ENCODE data around the gene IGFBP7. TPM values are rescaled to one million over a fixed set of nuclear protein-coding genes. Genes with fewer than 3 reads are reported as not detected.
A peak's percentile ranks its signal among the peaks of the same experiment; 100 is the strongest.
"Not testable (repeated sequence)": the region's sequence is repeated elsewhere in the genome, so short reads cannot be mapped to it uniquely, and the experiment has no call there.

The IGFBP7 gene
- total RNA-seq, 1 experiment from 2014 or later: 61.9 TPM

- Mint-ChIP-seq H3K4me1 (ENCODE audit: insufficient read depth, unreplicated experiment) (peaks cover 16% of the 10 kb centered on the region), H3K9me3 (ENCODE audit: unreplicated experiment) (no peaks in the 10 kb centered on the region), H3K4me3 (ENCODE audit: unreplicated experiment) (no peak overlapping the region), H3K27ac (ENCODE audit: low read depth, unreplicated experiment) (peak overlapping the region; percentile 21), H3K36me3 (ENCODE audit: insufficient read depth, unreplicated experiment) (peaks cover 6% of the 10 kb centered on the region), H3K27me3 (ENCODE audit: insufficient read depth, unreplicated experiment) (no peaks in the 10 kb centered on the region)
- intact Hi-C loops (cut with micrococcal nuclease): no loop called here
- BruUV-seq (replicated peaks): no TSS peak
- peak; percentile 80 for DNase-seq (ENCODE audit: unreplicated experiment)
- POLR2A ChIA-PET: interaction anchor here (1.0 kb wide), 1 partner anchor 11 kb away, joined by 3 read pairs; no protein-coding TSS in a partner anchor
- no peak for TF ChIP-seq CTCF (IDR thresholded peaks at IDR 0.05; ENCODE audit: unreplicated experiment)
- CTCF ChIA-PET: interaction anchor here (0.5 to 3.0 kb wide), 6 partner anchors 9 to 99 kb away, joined by 3 to 14 read pairs (median 6); no protein-coding TSS in a partner anchor
Measured at GRCh38 chr4:57064811-57065711, 45.1 kb downstream of the IGFBP7 start.

GRCh38 chr4:57064120-57064519, 46.1 kb downstream of the IGFBP7 start:
- intact Hi-C loops (cut with micrococcal nuclease): no loop called here
- peak; percentile 49 for DNase-seq (ENCODE audit: unreplicated experiment)
- no peak overlapping the region for H3K4me3 Mint-ChIP-seq (ENCODE audit: unreplicated experiment)
- ChIA-PET CTCF (interaction anchor here (0.6 to 2.7 kb wide), 4 partner anchors 10 to 94 kb away, joined by 3 to 11 read pairs (median 6); no protein-coding TSS in a partner anchor), POLR2A (no interaction called here)
- TF ChIP-seq CTCF (IDR thresholded peaks at IDR 0.05; ENCODE audit: unreplicated experiment): no peak
- H3K27me3 Mint-ChIP-seq (ENCODE audit: insufficient read depth, unreplicated experiment): no peaks in the 10 kb centered on the region
- peaks cover 16% of the 10 kb centered on the region for H3K4me1 Mint-ChIP-seq (ENCODE audit: insufficient read depth, unreplicated experiment)
- H3K36me3 Mint-ChIP-seq (ENCODE audit: insufficient read depth, unreplicated experiment): peaks cover 6% of the 10 kb centered on the region
- H3K9me3 Mint-ChIP-seq (ENCODE audit: unreplicated experiment): no peaks in the 10 kb centered on the region
- no peak overlapping the region for H3K27ac Mint-ChIP-seq (ENCODE audit: low read depth, unreplicated experiment)
- BruUV-seq (replicated peaks): no TSS peak

GRCh38 chr4:57063518-57063917, 46.7 kb downstream of the IGFBP7 start:
- Mint-ChIP-seq H3K4me1 (ENCODE audit: insufficient read depth, unreplicated experiment) (peaks cover 16% of the 10 kb centered on the region), H3K9me3 (ENCODE audit: unreplicated experiment) (no peaks in the 10 kb centered on the region), H3K36me3 (ENCODE audit: insufficient read depth, unreplicated experiment) (peaks cover 6% of the 10 kb centered on the region), H3K27ac (ENCODE audit: low read depth, unreplicated experiment) (peak overlapping the region; percentile 8), H3K27me3 (ENCODE audit: insufficient read depth, unreplicated experiment) (no peaks in the 10 kb centered on the region), H3K4me3 (ENCODE audit: unreplicated experiment) (no peak overlapping the region)
- no TSS peak for BruUV-seq (replicated peaks)
- CTCF ChIA-PET: interaction anchor here (0.6 to 0.7 kb wide), 2 partner anchors 26 to 100 kb away, joined by 3 read pairs; no protein-coding TSS in a partner anchor
- DNase-seq (ENCODE audit: unreplicated experiment): no peak
- POLR2A ChIA-PET: no interaction called here
- intact Hi-C loops (cut with micrococcal nuclease): no loop called here
- TF ChIP-seq CTCF (IDR thresholded peaks at IDR 0.05; ENCODE audit: unreplicated experiment): no peak

GRCh38 chr4:57061395-57061794, 48.8 kb downstream of the IGFBP7 start:
- peaks cover 6% of the 10 kb centered on the region for H3K36me3 Mint-ChIP-seq (ENCODE audit: insufficient read depth, unreplicated experiment)
- POLR2A ChIA-PET: interaction anchor here (1.2 kb wide), 1 partner anchor 12 kb away, joined by 3 read pairs; no protein-coding TSS in a partner anchor
- CTCF ChIA-PET: interaction anchor here (1.9 kb wide), 1 partner anchor 9 kb away, joined by 5 read pairs; no protein-coding TSS in a partner anchor
- H3K4me3 Mint-ChIP-seq (ENCODE audit: unreplicated experiment): no peak overlapping the region
- no peaks in the 10 kb centered on the region for H3K9me3 Mint-ChIP-seq (ENCODE audit: unreplicated experiment)
- H3K27me3 Mint-ChIP-seq (ENCODE audit: insufficient read depth, unreplicated experiment): no peaks in the 10 kb centered on the region
- peaks cover 20% of the 10 kb centered on the region for H3K4me1 Mint-ChIP-seq (ENCODE audit: insufficient read depth, unreplicated experiment)
- no peak for DNase-seq (ENCODE audit: unreplicated experiment)
- no TSS peak for BruUV-seq (replicated peaks)
- no peak overlapping the region for H3K27ac Mint-ChIP-seq (ENCODE audit: low read depth, unreplicated experiment)
- TF ChIP-seq CTCF (IDR thresholded peaks at IDR 0.05; ENCODE audit: unreplicated experiment): no peak
- intact Hi-C loops (cut with micrococcal nuclease): no loop called here

GRCh38 chr4:57060717-57061067, 49.5 kb downstream of the IGFBP7 start:
- ChIA-PET POLR2A (interaction anchor here (0.6 to 1.2 kb wide), 2 partner anchors 13 to 1922 kb away, joined by 3 read pairs; no protein-coding TSS in a partner anchor), CTCF (interaction anchor here (1.9 kb wide), 1 partner anchor 9 kb away, joined by 5 read pairs; no protein-coding TSS in a partner anchor)
- intact Hi-C loops (cut with micrococcal nuclease); H3K27me3 Mint-ChIP-seq (ENCODE audit: insufficient read depth, unreplicated experiment); H3K4me3 Mint-ChIP-seq (ENCODE audit: unreplicated experiment); BruUV-seq (replicated peaks); H3K27ac Mint-ChIP-seq (ENCODE audit: low read depth, unreplicated experiment); H3K36me3 Mint-ChIP-seq (ENCODE audit: insufficient read depth, unreplicated experiment); DNase-seq (ENCODE audit: unreplicated experiment); H3K9me3 Mint-ChIP-seq (ENCODE audit: unreplicated experiment): not testable (repeated sequence)
- peaks cover 21% of the 10 kb centered on the region for H3K4me1 Mint-ChIP-seq (ENCODE audit: insufficient read depth, unreplicated experiment)
